AG04449 (cell line): ENCODE measurements around the gene CXCL8.

Experiments
- CTCF ChIA-PET: fragments of 350-600 bp; formaldehyde crosslinking; extraction: SDS; loops from one replicate; lab custom pipeline; 2021; ENCODE audit warnings: antibody characterized with exemption; lab: Yijun Ruan, JAX
- POLR2A ChIA-PET: fragments of 400-600, 350-600 bp; formaldehyde crosslinking; extraction: SDS; loops from one replicate; lab custom pipeline; 2020; ENCODE audit warnings: antibody characterized with exemption, inconsistent platforms; lab: Yijun Ruan, JAX
- DNase-seq: peaks from one replicate; pipeline ENCODE4 v3.0.0-alpha.2; 2010; ENCODE audit warnings: low read depth, low spot score
- H3K4me3 ChIP-seq: 2 replicates; pipeline ENCODE4 v1.5.1; 2011; ENCODE audit warnings: low read depth, mild to moderate bottlenecking, control low read depth, low read length
- CTCF ChIP-seq: IDR thresholded peaks from one replicate; pipeline ENCODE4 v1.5.1; 2011; ENCODE audit warnings: mild to moderate bottlenecking, moderate library complexity, low read length, control low read depth, inconsistent platforms; ENCODE audit not compliant: insufficient read depth; ENCODE audit errors: missing control alignments

The CXCL8 gene

GRCh38 chr4:73742490-73743160, 2.3 kb downstream of the CXCL8 start:
- H3K4me3 ChIP-seq = no peak overlapping the region
- ChIA-PET CTCF (interaction anchor here (1.0 to 4.8 kb wide), 4 partner anchors 12 to 15 kb away, joined by 3 to 40 read pairs (median 4); no protein-coding TSS in a partner anchor), POLR2A (no interaction called here)
- no peak for DNase-seq
- no peak for TF ChIP-seq CTCF

GRCh38 chr4:73743281-73743680, 2.9 kb downstream of the CXCL8 start:
- ChIA-PET POLR2A (no interaction called here), CTCF (interaction anchor here (4.8 kb wide), 1 partner anchor 13 kb away, joined by 40 read pairs; no protein-coding TSS in a partner anchor)
- no peak for TF ChIP-seq CTCF
- DNase-seq = no peak
- H3K4me3 ChIP-seq = no peak overlapping the region

GRCh38 chr4:73743795-73744194, 3.4 kb downstream of the CXCL8 start:
- no peak overlapping the region for H3K4me3 ChIP-seq
- ChIA-PET CTCF (interaction anchor here (4.8 kb wide), 1 partner anchor 13 kb away, joined by 40 read pairs; no protein-coding TSS in a partner anchor), POLR2A (no interaction called here)
- no peak for DNase-seq
- no peak for TF ChIP-seq CTCF

GRCh38 chr4:73744203-73744602, 3.8 kb downstream of the CXCL8 start:
- no peak for TF ChIP-seq CTCF
- POLR2A ChIA-PET = no interaction called here
- no peak overlapping the region for H3K4me3 ChIP-seq
- DNase-seq = no peak
- CTCF ChIA-PET = interaction anchor here (4.8 kb wide), 1 partner anchor 14 kb away, joined by 40 read pairs; no protein-coding TSS in a partner anchor

GRCh38 chr4:73750730-73751129, 10.4 kb downstream of the CXCL8 start:
- no peak overlapping the region for H3K4me3 ChIP-seq
- CTCF ChIA-PET = interaction anchor here (1.7 kb wide), 1 partner anchor 21 kb away, joined by 4 read pairs; no protein-coding TSS in a partner anchor
- no peak for DNase-seq
- POLR2A ChIA-PET = no interaction called here
- TF ChIP-seq CTCF = no peak

- no peak overlapping the region for H3K4me3 ChIP-seq
- ChIA-PET CTCF (interaction anchor here (1.7 kb wide), 1 partner anchor 22 kb away, joined by 4 read pairs; no protein-coding TSS in a partner anchor), POLR2A (no interaction called here)
- no peak for TF ChIP-seq CTCF
- DNase-seq = no peak
Observed at GRCh38 chr4:73751166-73751565, 10.8 kb downstream of the CXCL8 start.
